GM12878 (cell line): Measurements from ENCODE around the gene RFLNA. TPM values are rescaled to one million over a fixed set of nuclear protein-coding genes. Genes with fewer than 3 reads are reported as not detected.

Experiments
- ATAC-seq: fragments of 200-7000 bp; cut with Tn5 transposase; 3 replicates; pipeline ENCODE4 v1.9.1; 2020; ENCODE audit warnings: mild to moderate bottlenecking, moderate library complexity
- BruUV-seq: library from RNA; stranded (reverse); fragments of 400-500 nt; replicated peaks from 2 replicates; lab custom pipeline; 2021; lab: Mats Ljungman, UMichigan
- CTCF ChIA-PET: fragments of 300-600 bp; sonication (Branson Sonifier 250); formaldehyde crosslinking; extraction: SDS; loops from one replicate; lab custom pipeline; 2021; ENCODE audit warnings: inconsistent platforms; lab: Yijun Ruan, JAX
- POLR2A ChIA-PET: fragments of 350-600 bp; formaldehyde crosslinking; extraction: SDS; loops from one replicate; lab custom pipeline; 2021; ENCODE audit warnings: inconsistent platforms; lab: Charles Lee
- RAD21 ChIA-PET: fragments of 300-600 bp; sonication (Branson Sonifier 250); formaldehyde crosslinking; loops from one replicate; lab custom pipeline; 2023; ENCODE audit warnings: antibody characterized with exemption; ENCODE audit not compliant: unreplicated experiment; lab: Charles Lee
- SMC1A ChIA-PET: fragments of 300-600 bp; sonication (Branson Sonifier 250); formaldehyde crosslinking; loops from one replicate; lab custom pipeline; 2023; ENCODE audit not compliant: unreplicated experiment, uncharacterized antibody; lab: Charles Lee
- DNase-seq: peaks from one replicate; pipeline ENCODE4 v3.0.0-alpha.2; 2011; ENCODE audit warnings: low read depth, low spot score
- FAIRE-seq: peaks from 3 replicates; lab custom pipeline; 2011; peaks lifted over from hg19 to GRCh38; lab: Jason Lieb, UNC
- H2AFZ ChIP-seq: 2 replicates; pipeline ENCODE4 v1.6.0; 2011; ENCODE audit warnings: low read depth, low read length, control low read depth; ENCODE audit not compliant: control insufficient read depth
- H3K27ac ChIP-seq: 2 replicates; pipeline ENCODE4 v1.5.1; 2011; ENCODE audit warnings: control low read depth; ENCODE audit not compliant: control insufficient read depth, insufficient read depth
- H3K27me3 ChIP-seq, 2 experiments: replicated peaks in 1 of 2; 2 replicates each; pipeline versions ENCODE4 v1.6.0 to v1.6.1; 2011; ENCODE audit warnings: low read length in 1 of 2; ENCODE audit not compliant: control insufficient read depth in 2 of 2, insufficient read depth in 2 of 2
- H3K36me3 ChIP-seq, 2 experiments: 2 replicates each; pipeline ENCODE4 v1.5.1; 2011; ENCODE audit warnings: low read length in 1 of 2; ENCODE audit not compliant: control insufficient read depth in 2 of 2, insufficient read depth in 2 of 2
- H3K4me1 ChIP-seq: 2 replicates; pipeline ENCODE4 v1.6.1; 2011; ENCODE audit warnings: mild to moderate bottlenecking, low read length, moderate library complexity, mixed read lengths; ENCODE audit not compliant: control insufficient read depth, insufficient read depth
- H3K4me2 ChIP-seq: 2 replicates; pipeline ENCODE4 v1.6.0; 2011; ENCODE audit warnings: control low read depth; ENCODE audit not compliant: control insufficient read depth, insufficient read depth
- H3K4me3 ChIP-seq: fragments of 200-600 bp; sonication (generic); 2 replicates; pipeline ENCODE4 v1.5.1; 2016
- H3K79me2 ChIP-seq: 2 replicates; pipeline ENCODE4 v1.6.0; 2011; ENCODE audit warnings: low read length; ENCODE audit not compliant: control insufficient read depth, insufficient read depth
- H3K9ac ChIP-seq: 2 replicates; pipeline ENCODE4 v1.8.0; 2011; ENCODE audit warnings: low read length, control low read depth, mixed read lengths; ENCODE audit not compliant: control insufficient read depth, insufficient read depth
- H3K9me3 ChIP-seq: replicated peaks from 3 replicates; pipeline ENCODE4 v1.5.1; 2011; ENCODE audit warnings: mild to moderate bottlenecking, low read length; ENCODE audit not compliant: control insufficient read depth, insufficient read depth
- H4K20me1 ChIP-seq: 2 replicates; pipeline ENCODE4 v1.6.0; 2011; ENCODE audit not compliant: control insufficient read depth, insufficient read depth
- DPF2 ChIP-seq: fragments of 450-650 bp; IDR thresholded peaks from 2 replicates; pipeline ENCODE4 v1.6.1; 2017; ENCODE audit warnings: mild to moderate bottlenecking
- ETV6 ChIP-seq, 2 experiments: fragments of 450-650 bp in 1 of 2; IDR thresholded peaks in 1 of 2; conservative IDR thresholded peaks in 1 of 2; 2 replicates each; pipeline ENCODE4 v1.6.1; 2014; ENCODE audit warnings: antibody characterized with exemption in 1 of 2, borderline replicate concordance in 1 of 2, low read depth in 1 of 2, mild to moderate bottlenecking in 1 of 2, moderate library complexity in 1 of 2
- HCFC1 ChIP-seq: fragments of 150-350 bp; IDR thresholded peaks from 2 replicates; pipeline ENCODE4 v1.6.1; 2014; ENCODE audit warnings: low read length
- JUND ChIP-seq: IDR thresholded peaks from 2 replicates; pipeline ENCODE4 v1.6.1; 2012; ENCODE audit warnings: low read depth, mild to moderate bottlenecking, low read length, improper control_type of control experiment, moderate library complexity
- POLR2AphosphoS2 ChIP-seq: IDR thresholded peaks from 2 replicates; pipeline ENCODE4 v1.6.1; 2011; ENCODE audit warnings: low read depth, mild to moderate bottlenecking, low read length, improper control_type of control experiment, moderate library complexity
- WGBS: methylation state at CpG from one replicate; pipeline ENCODE4 v1.1.6; 2016; ENCODE audit warnings: low lambda C conversion rate; ENCODE audit not compliant: insufficient replicate concordance, insufficient coverage; ENCODE audit errors: missing lambda C conversion rate; 5-methylcytosine and 5-hydroxymethylcytosine counted together
- in situ Hi-C: fragments of 300-500 bp; cut with MboI; formaldehyde crosslinking; loops from 9 replicates; pipeline ENCODE4 v1.14.3; 2018; ENCODE audit warnings: mixed read lengths
- intact Hi-C: fragments of 100-400 bp; cut with micrococcal nuclease; formaldehyde crosslinking; loops from one replicate; pipeline ENCODE4 v1.14.2; 2022; ENCODE audit not compliant: unreplicated experiment
- polyA plus RNA-seq, 11 experiments: library from polyadenylated mRNA; depleted of rRNA in 4 of 11; unstranded in 6 of 11; stranded (reverse) in 5 of 11; fragments of >200 nt; fragmentation: Nextera tagmentation in 4 of 11; fragmentation: Illumina TruSeq in 1 of 11; extraction: Ambion mirVana in 4 of 11; extraction: Trizol in 1 of 11; gene quantifications; 1 replicate in 1 of 11; 2 replicates in 10 of 11; pipeline versions ENCODE4 v1.2.1 to v1.2.3, GENCODE V29; 2011 to 2016; ENCODE audit warnings: inconsistent platforms in 2 of 11, missing spikeins in 2 of 11, low read depth in 1 of 11
- total RNA-seq, 4 experiments: library from RNA; depleted of rRNA in 3 of 4; stranded (reverse); fragments of >200 nt in 3 of 4; fragmentation: Illumina TruSeq in 1 of 4; extraction: Trizol in 1 of 4; gene quantifications; 2 replicates each; pipeline versions ENCODE4 v1.2.1 to v1.2.3, GENCODE V29; 2013 to 2021
- TF ChIP-seq, protein P1 (sequence below): fragments of 450-650 bp; IDR thresholded peaks from 2 replicates; pipeline ENCODE4 v1.6.1; 2017; ENCODE audit warnings: mild to moderate bottlenecking, moderate library complexity
- TF ChIP-seq, protein P2 (sequence below): fragments of 450-650 bp; IDR thresholded peaks from 2 replicates; pipeline ENCODE4 v1.6.1; 2018; ENCODE audit warnings: borderline replicate concordance, mild to moderate bottlenecking; ENCODE audit not compliant: partially characterized antibody
- TF ChIP-seq, protein P3 (sequence below): fragments of 450-650 bp; formaldehyde crosslinking; IDR thresholded peaks from 2 replicates; pipeline ENCODE4 v1.5.0; 2022; ENCODE audit warnings: mild to moderate bottlenecking, missing genetic modification characterization

The RFLNA gene
- total and polyA plus RNA-seq, 10 of the 15 experiments (the other 5 are each of a cell fraction or from before 2014, with no cell fraction given) = 0.08 TPM; not detected in 9

DNA sequence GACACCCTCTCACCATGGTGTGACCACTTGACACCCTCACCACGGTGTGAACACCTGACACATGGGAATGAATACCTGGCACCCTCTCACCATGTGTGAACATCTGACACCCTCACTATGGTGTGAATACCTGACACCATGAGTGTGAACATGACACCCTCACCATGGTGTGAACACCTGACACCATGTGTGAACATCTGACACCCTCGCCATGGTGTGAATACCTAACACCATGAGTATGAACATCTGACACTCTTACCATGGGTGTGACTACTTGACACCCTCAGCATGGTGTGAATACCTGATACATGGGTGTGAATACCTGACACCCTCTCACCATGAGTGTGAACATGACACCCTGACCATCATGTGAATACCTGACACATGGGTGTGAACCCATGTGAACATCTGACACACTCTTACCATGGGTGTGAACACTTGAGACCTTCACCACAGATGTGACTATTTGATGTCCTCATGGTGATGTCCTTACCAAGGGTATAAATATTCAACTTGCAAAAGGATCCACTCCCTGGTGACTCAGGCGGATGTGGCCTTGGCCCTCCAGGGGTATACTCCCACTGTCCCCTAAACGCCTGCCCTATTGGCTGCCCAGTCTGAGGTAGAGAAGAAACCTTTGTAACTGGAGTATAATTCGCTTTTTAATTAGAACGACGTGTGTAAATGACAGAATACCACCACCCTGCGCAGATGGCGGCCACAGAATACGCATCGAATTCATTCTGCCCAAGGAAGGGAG lies 29.1 kb downstream of the RFLNA start (continued):
- TF ChIP-seq, protein P1, sequence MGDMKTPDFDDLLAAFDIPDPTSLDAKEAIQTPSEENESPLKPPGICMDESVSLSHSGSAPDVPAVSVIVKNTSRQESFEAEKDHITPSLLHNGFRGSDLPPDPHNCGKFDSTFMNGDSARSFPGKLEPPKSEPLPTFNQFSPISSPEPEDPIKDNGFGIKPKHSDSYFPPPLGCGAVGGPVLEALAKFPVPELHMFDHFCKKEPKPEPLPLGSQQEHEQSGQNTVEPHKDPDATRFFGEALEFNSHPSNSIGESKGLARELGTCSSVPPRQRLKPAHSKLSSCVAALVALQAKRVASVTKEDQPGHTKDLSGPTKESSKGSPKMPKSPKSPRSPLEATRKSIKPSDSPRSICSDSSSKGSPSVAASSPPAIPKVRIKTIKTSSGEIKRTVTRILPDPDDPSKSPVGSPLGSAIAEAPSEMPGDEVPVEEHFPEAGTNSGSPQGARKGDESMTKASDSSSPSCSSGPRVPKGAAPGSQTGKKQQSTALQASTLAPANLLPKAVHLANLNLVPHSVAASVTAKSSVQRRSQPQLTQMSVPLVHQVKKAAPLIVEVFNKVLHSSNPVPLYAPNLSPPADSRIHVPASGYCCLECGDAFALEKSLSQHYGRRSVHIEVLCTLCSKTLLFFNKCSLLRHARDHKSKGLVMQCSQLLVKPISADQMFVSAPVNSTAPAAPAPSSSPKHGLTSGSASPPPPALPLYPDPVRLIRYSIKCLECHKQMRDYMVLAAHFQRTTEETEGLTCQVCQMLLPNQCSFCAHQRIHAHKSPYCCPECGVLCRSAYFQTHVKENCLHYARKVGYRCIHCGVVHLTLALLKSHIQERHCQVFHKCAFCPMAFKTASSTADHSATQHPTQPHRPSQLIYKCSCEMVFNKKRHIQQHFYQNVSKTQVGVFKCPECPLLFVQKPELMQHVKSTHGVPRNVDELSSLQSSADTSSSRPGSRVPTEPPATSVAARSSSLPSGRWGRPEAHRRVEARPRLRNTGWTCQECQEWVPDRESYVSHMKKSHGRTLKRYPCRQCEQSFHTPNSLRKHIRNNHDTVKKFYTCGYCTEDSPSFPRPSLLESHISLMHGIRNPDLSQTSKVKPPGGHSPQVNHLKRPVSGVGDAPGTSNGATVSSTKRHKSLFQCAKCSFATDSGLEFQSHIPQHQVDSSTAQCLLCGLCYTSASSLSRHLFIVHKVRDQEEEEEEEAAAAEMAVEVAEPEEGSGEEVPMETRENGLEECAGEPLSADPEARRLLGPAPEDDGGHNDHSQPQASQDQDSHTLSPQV = no peak
- no peak for TF ChIP-seq ETV6 (conservative IDR thresholded peaks at IDR 0.05 in 1 of 2, IDR thresholded peaks at IDR 0.05 in 1 of 2; ENCODE audit: borderline replicate concordance in 1 of 2, low read depth in 1 of 2)
- TF ChIP-seq, all 136 proteins: peak for 4

DNA sequence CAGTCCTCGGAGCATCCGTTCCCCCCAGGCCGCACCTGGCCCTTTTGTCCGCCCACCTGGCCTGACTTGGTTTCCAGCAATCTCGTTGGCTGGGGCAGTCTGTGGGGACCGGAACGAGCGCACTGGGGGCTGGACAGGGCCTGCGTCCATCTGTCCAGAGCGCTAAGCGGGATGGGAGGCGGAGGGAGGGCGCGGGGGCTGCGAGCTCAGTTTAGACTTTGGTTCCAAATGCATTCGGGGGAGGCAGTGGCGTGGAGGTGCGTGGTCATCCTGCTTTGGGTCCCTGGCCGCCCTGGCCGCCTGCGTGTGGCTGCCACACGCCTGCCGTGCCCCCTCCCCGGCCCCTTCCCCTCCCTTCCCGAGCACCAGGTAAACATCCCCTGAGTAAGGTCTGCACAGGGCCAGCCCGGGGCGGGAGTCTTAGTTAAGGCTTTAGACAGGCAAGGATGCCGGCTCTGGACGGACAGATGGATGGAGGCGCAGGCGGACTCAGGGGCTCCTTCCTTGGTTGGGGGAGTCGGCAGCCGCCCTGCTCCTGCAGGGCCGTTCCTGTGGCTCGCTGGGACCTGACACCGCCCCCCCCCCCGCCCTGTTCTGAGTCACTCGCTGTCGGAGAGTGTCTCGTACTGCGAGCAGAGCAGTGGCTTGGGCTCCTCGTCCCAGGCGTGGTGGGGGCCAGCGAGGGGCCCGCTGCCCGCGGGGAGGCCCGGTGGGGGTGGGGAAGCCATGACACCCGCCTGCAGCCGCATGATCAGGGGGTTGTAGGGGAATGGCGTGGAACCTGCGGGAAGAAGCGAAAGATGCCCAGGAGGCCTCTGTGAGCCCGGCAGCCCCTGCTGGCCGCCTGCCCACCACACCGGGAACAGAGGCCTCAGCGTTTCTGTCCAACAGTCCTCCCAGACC lies 30.2 kb downstream of the RFLNA start:
- H3K4me1 ChIP-seq = no peaks in the 10 kb centered on the region
- peaks cover 5 to 20% of the 10 kb centered on the region in 2 experiments for H3K36me3 ChIP-seq
- ChIA-PET CTCF (no interaction called here), SMC1A (no interaction called here), POLR2A (no interaction called here), RAD21 (interaction anchor here (0.6 kb wide), 1 partner anchor 205 kb away, joined by 3 read pairs; no protein-coding TSS in a partner anchor)
- 97% methylated on average over 43 of the region's 57 CpGs for WGBS
- H4K20me1 ChIP-seq = no peaks in the 10 kb centered on the region
- H3K9me3 ChIP-seq = peaks cover 18% of the 10 kb centered on the region
- ATAC-seq (no peak), DNase-seq (no peak), FAIRE-seq (no peak)
- no peaks in the 10 kb centered on the region for H3K79me2 ChIP-seq
- no peak overlapping the region for H3K4me3 ChIP-seq
- intact Hi-C loops = loop anchor here (5.0 kb wide), 1 partner anchor 273 kb away; no protein-coding TSS in a partner anchor
- BruUV-seq = no TSS peak
- no peak overlapping the region for H3K9ac ChIP-seq
- H3K4me2 ChIP-seq = no peak overlapping the region
- H2AFZ ChIP-seq = no peak overlapping the region
- no peak overlapping the region for H3K27ac ChIP-seq
- H3K27me3 ChIP-seq = no peaks in the 10 kb centered on the region
- in situ Hi-C loops = no loop called here
- TF ChIP-seq POLR2AphosphoS2 (no peak), JUND (no peak), DPF2 (no peak), HCFC1 (no peak)
- TF ChIP-seq, protein P2, sequence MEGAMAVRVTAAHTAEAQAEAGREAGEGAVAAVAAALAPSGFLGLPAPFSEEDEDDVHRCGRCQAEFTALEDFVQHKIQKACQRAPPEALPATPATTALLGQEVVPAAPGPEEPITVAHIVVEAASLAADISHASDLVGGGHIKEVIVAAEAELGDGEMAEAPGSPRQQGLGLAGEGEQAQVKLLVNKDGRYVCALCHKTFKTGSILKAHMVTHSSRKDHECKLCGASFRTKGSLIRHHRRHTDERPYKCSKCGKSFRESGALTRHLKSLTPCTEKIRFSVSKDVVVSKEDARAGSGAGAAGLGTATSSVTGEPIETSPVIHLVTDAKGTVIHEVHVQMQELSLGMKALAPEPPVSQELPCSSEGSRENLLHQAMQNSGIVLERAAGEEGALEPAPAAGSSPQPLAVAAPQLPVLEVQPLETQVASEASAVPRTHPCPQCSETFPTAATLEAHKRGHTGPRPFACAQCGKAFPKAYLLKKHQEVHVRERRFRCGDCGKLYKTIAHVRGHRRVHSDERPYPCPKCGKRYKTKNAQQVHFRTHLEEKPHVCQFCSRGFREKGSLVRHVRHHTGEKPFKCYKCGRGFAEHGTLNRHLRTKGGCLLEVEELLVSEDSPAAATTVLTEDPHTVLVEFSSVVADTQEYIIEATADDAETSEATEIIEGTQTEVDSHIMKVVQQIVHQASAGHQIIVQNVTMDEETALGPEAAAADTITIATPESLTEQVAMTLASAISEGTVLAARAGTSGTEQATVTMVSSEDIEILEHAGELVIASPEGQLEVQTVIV = no peak
- TF ChIP-seq, protein P3, sequence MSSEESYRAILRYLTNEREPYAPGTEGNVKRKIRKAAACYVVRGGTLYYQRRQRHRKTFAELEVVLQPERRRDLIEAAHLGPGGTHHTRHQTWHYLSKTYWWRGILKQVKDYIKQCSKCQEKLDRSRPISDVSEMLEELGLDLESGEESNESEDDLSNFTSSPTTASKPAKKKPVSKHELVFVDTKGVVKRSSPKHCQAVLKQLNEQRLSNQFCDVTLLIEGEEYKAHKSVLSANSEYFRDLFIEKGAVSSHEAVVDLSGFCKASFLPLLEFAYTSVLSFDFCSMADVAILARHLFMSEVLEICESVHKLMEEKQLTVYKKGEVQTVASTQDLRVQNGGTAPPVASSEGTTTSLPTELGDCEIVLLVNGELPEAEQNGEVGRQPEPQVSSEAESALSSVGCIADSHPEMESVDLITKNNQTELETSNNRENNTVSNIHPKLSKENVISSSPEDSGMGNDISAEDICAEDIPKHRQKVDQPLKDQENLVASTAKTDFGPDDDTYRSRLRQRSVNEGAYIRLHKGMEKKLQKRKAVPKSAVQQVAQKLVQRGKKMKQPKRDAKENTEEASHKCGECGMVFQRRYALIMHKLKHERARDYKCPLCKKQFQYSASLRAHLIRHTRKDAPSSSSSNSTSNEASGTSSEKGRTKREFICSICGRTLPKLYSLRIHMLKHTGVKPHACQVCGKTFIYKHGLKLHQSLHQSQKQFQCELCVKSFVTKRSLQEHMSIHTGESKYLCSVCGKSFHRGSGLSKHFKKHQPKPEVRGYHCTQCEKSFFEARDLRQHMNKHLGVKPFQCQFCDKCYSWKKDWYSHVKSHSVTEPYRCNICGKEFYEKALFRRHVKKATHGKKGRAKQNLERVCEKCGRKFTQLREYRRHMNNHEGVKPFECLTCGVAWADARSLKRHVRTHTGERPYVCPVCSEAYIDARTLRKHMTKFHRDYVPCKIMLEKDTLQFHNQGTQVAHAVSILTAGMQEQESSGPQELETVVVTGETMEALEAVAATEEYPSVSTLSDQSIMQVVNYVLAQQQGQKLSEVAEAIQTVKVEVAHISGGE (CRISPR knock-in tag) = no peak
